Heart left ventricle (tissue), 16 donors: Measurements from ENCODE around the gene ACTR3C. TPM values are rescaled to one million over a fixed set of nuclear protein-coding genes. Genes with fewer than 3 reads are reported as not detected.

Experiments
- ATAC-seq, 4 donors: fragments of 200-7000 bp; cut with Tn5 transposase; one replicate each; pipeline ENCODE4 v1.9.1; 2020 to 2022; ENCODE audit warnings: moderate library complexity in 4 of 4, mild to moderate bottlenecking in 3 of 4, moderate number of reproducible peaks in 1 of 4
- DNase-seq, 5 donors: peaks; one replicate each; pipeline ENCODE4 v3.0.0-alpha.2; 2020
- H3K27ac ChIP-seq, 12 donors: fragments of 200-600 bp; sonication (generic) in 4 of 12; one replicate each; pipeline versions ENCODE4 v1.5.0 to v1.8.0; 2016 to 2022; ENCODE audit warnings: mild to moderate bottlenecking in 2 of 12
- H3K27me3 ChIP-seq, 9 donors: fragments of 200-600 bp; sonication (generic) in 2 of 9; one replicate each; pipeline versions ENCODE4 v1.5.1 to v1.8.0; 2016 to 2022; ENCODE audit warnings: mild to moderate bottlenecking in 3 of 9
- H3K36me3 ChIP-seq, 9 donors: fragments of 200-600 bp; sonication (generic) in 2 of 9; one replicate each; pipeline versions ENCODE4 v1.5.0 to v1.8.0; 2018 to 2022; ENCODE audit warnings: mild to moderate bottlenecking in 2 of 9
- H3K4me1 ChIP-seq, 12 donors: fragments of 200-600 bp; sonication (generic) in 4 of 12; one replicate each; pipeline versions ENCODE4 v1.5.0 to v1.8.0; 2016 to 2022; ENCODE audit warnings: mild to moderate bottlenecking in 3 of 12
- H3K4me3 ChIP-seq, 12 donors: fragments of 200-600 bp; sonication (generic) in 4 of 12; one replicate each; pipeline versions ENCODE4 v1.5.0 to v1.8.0; 2017 to 2022; ENCODE audit warnings: mild to moderate bottlenecking in 9 of 12, moderate library complexity in 4 of 12
- H3K9me3 ChIP-seq, 12 donors: fragments of 200-600 bp; sonication (generic) in 4 of 12; one replicate each; pipeline versions ENCODE4 v1.5.0 to v1.8.0; 2016 to 2022; ENCODE audit warnings: mild to moderate bottlenecking in 1 of 12
- CTCF ChIP-seq, 12 donors: fragments of 200-600 bp; sonication (generic) in 4 of 12; IDR thresholded peaks; one replicate each; pipeline versions ENCODE4 v1.5.0 to v1.8.0; 2018 to 2022; ENCODE audit warnings: antibody characterized with exemption in 12 of 12, mild to moderate bottlenecking in 5 of 12
- POLR2A ChIP-seq, 2 donors: fragments of 450-650 bp; IDR thresholded peaks; one replicate each; pipeline ENCODE4 v1.6.1; 2017; ENCODE audit warnings: antibody characterized with exemption in 2 of 2, mild to moderate bottlenecking in 2 of 2, moderate library complexity in 2 of 2
- WGBS, 4 donors: extraction: QIAGEN DNeasy Blood & Tissue Kit in 2 of 4; methylation state at CpG; one replicate each; pipeline versions ENCODE4 v1.1.5 to v1.1.7; 2013 to 2018; 5-methylcytosine and 5-hydroxymethylcytosine counted together
- intact Hi-C, 10 donors: fragments of 100-400 bp; cut with DNase I; formaldehyde crosslinking; loops; one replicate each; pipeline versions ENCODE4 v1.11.1 to v1.14.2; 2022
- polyA plus RNA-seq, 2 donors: library from polyadenylated mRNA; stranded (reverse); fragments of 200-250 nt; gene quantifications; one replicate each; pipeline ENCODE4 v1.2.3, GENCODE V29; 2013
- total RNA-seq, 9 donors: library from RNA; depleted of rRNA in 2 of 9; stranded (reverse); fragments of >200 nt in 2 of 9; fragmentation: NEBNext Ultra II Directional in 3 of 9; extraction: Animal tissue kit (Norgen Biotek cat#: 25700) in 3 of 9; gene quantifications; one replicate each; pipeline versions ENCODE4 v1.1.0 to v1.2.4, GENCODE V29; 2016 to 2023
- donor health status: ischemic (EF 13 %, LVEDD 7.1; RV severe dilation, severe dysfunction).
- donor health status: healthy with polysubstance abuse.
- donor health status: DM: no; HTN: yes; CAD: no.
- donor health status: DM: no; HTN: no; CAD: no.
- donor health status: ischemic (EF 25% LVEDD 6.9; RV normal size, moderate dysfunction).
- donor health status: ischemic (EF 25% LVEDD 5.7; RV mildly dilated, moderate dysfunction).
- donor health status: healthy.
- donor health status: DM: yes; HTN: yes; CAD: no.
- donor health status: ischemic (EF 35%, LVEDD 5.7; RV mildly dilated, moderate dysfunction).
- donor health status: nonischemic (EF 11% LVEDD 7.7; RV severe dilation, severe dysfunction).
- donor health status: DM: yes; HTN: yes; CAD: no.
- donor health status: PGD.
- donor health status: ischemic (EF 29% LVEDD 5.4; RV normal size, mild dysfunction).
- donor health status: nonischemic (EF 23%, LVEDD 6.1; RV moderate dilation, normal function).

ACTR3C gene
- total and polyA plus RNA-seq, 11 donors, result 1.6 to 5.9 (median 3.7) TPM

GRCh38 chr7:150358433-150358832 is 35.1 kb upstream of the ACTR3C start:
- H3K27ac ChIP-seq, result no peak overlapping the region
- H3K36me3 ChIP-seq, result no peaks in the 10 kb centered on the region
- peaks cover 0 to 14% (median 0%) of the 10 kb centered on the region in 12 donors for H3K4me1 ChIP-seq
- no peaks in the 10 kb centered on the region for H3K27me3 ChIP-seq
- DNase-seq (no peak), ATAC-seq (no peak)
- 96 to 98% (median 97%) methylated on average over 4 of the region's 4 CpGs for WGBS, 4 donors
- H3K9me3 ChIP-seq, result no peaks in the 10 kb centered on the region
- H3K4me3 ChIP-seq, result no peak overlapping the region
- TF ChIP-seq POLR2A (IDR thresholded peaks at IDR 0.05), result no peak
- TF ChIP-seq CTCF (IDR thresholded peaks at IDR 0.05), result no peak
- intact Hi-C loops, result loop anchor here in 6 of 10 donors (5.0 to 10.0 kb wide), 2 partner anchors 64 to 416 kb away; no protein-coding TSS in a partner anchor

GRCh38 chr7:150357771-150358427 is 34.6 kb upstream of the ACTR3C start:
- DNase-seq (no peak), ATAC-seq (no peak)
- TF ChIP-seq CTCF (IDR thresholded peaks at IDR 0.05), result no peak
- TF ChIP-seq POLR2A (IDR thresholded peaks at IDR 0.05), result no peak
- no peak overlapping the region for H3K27ac ChIP-seq
- H3K36me3 ChIP-seq, result no peaks in the 10 kb centered on the region
- H3K4me1 ChIP-seq, result peaks cover 0 to 14% (median 0%) of the 10 kb centered on the region in 12 donors
- WGBS, 4 donors, result 82 to 86% (median 85%) methylated on average over 13 of the region's 13 CpGs
- H3K9me3 ChIP-seq, result no peaks in the 10 kb centered on the region
- no peaks in the 10 kb centered on the region for H3K27me3 ChIP-seq
- intact Hi-C loops, result loop anchor here (1.0 to 10.0 kb wide), 4 partner anchors 63 to 417 kb away; no protein-coding TSS in a partner anchor
- no peak overlapping the region for H3K4me3 ChIP-seq

GRCh38 chr7:150357270-150357669 is 33.9 kb upstream of the ACTR3C start:
- no peaks in the 10 kb centered on the region for H3K36me3 ChIP-seq
- DNase-seq (no peak), ATAC-seq (no peak)
- no peaks in the 10 kb centered on the region for H3K27me3 ChIP-seq
- no peak overlapping the region for H3K4me3 ChIP-seq
- 68 to 75% (median 71%) methylated on average over 9 of the region's 9 CpGs for WGBS, 4 donors
- TF ChIP-seq POLR2A (IDR thresholded peaks at IDR 0.05) (no peak), CTCF (IDR thresholded peaks at IDR 0.05) (no peak)
- H3K4me1 ChIP-seq, result peaks cover 0 to 12% (median 0%) of the 10 kb centered on the region in 12 donors
- intact Hi-C loops, result loop anchor here (1.0 to 10.0 kb wide), 4 partner anchors 64 to 418 kb away; no protein-coding TSS in a partner anchor
- H3K9me3 ChIP-seq, result no peaks in the 10 kb centered on the region
- no peak overlapping the region for H3K27ac ChIP-seq

- TF ChIP-seq CTCF (IDR thresholded peaks at IDR 0.05), result peak; percentile 49 to 79 (median 68)
- no peak for TF ChIP-seq POLR2A (IDR thresholded peaks at IDR 0.05)
- intact Hi-C loops, result loop anchor here in 9 of 10 donors (1.0 to 10.0 kb wide), 4 partner anchors 64 to 418 kb away; no protein-coding TSS in a partner anchor
Measured at GRCh38 chr7:150356265-150356897, 33.0 kb upstream of the ACTR3C start.

More at GRCh38 chr7:150356265-150356897, 33.0 kb upstream of the ACTR3C start:
- H3K4me3 ChIP-seq, result no peak overlapping the region
- ATAC-seq (no peak), DNase-seq (no peak)
- H3K36me3 ChIP-seq, result no peaks in the 10 kb centered on the region
- H3K27me3 ChIP-seq, result no peaks in the 10 kb centered on the region
- H3K4me1 ChIP-seq, result peaks cover 0 to 12% (median 0%) of the 10 kb centered on the region in 12 donors
- no peaks in the 10 kb centered on the region for H3K9me3 ChIP-seq
- 30 to 34% (median 32%) methylated on average over 6 of the region's 6 CpGs for WGBS, 4 donors
- no peak overlapping the region for H3K27ac ChIP-seq
